Trophoblast cell (in vitro differentiated cells and primary cell): ENCODE measurements around the gene PAM.

Experiments
- DNase-seq, 2 donors: peaks; one replicate each; pipeline ENCODE4 v3.0.0-alpha.2; 2016
- H2AFZ ChIP-seq: 2 replicates; pipeline ENCODE4 v1.6.1; 2013; ENCODE audit warnings: low read length, moderate library complexity, mild to moderate bottlenecking; ENCODE audit not compliant: insufficient read depth, poor library complexity
- H2AK5ac ChIP-seq: 2 replicates; pipeline ENCODE4 v1.6.1; 2013; ENCODE audit warnings: mild to moderate bottlenecking, low read length
- H2BK120ac ChIP-seq: 2 replicates; pipeline ENCODE4 v1.6.1; 2013; ENCODE audit warnings: low read length, mild to moderate bottlenecking, moderate library complexity; ENCODE audit not compliant: insufficient read depth, poor library complexity
- H2BK12ac ChIP-seq: 2 replicates; pipeline ENCODE4 v1.6.1; 2013; ENCODE audit warnings: mild to moderate bottlenecking, low read length, moderate library complexity
- H2BK5ac ChIP-seq: 2 replicates; pipeline ENCODE4 v1.6.1; 2013; ENCODE audit warnings: low read length, low read depth, moderate library complexity, mild to moderate bottlenecking; ENCODE audit not compliant: poor library complexity
- H3K14ac ChIP-seq: 2 replicates; pipeline ENCODE4 v1.6.1; 2013; ENCODE audit warnings: mild to moderate bottlenecking, low read length
- H3K18ac ChIP-seq: 2 replicates; pipeline ENCODE4 v1.6.1; 2013; ENCODE audit warnings: mild to moderate bottlenecking, low read length
- H3K23ac ChIP-seq: 2 replicates; pipeline ENCODE4 v1.6.1; 2013; ENCODE audit warnings: low read length
- H3K27ac ChIP-seq: 2 replicates; pipeline ENCODE4 v1.5.1; 2013; ENCODE audit warnings: low read depth, mild to moderate bottlenecking, inconsistent platforms, low read length, moderate library complexity
- H3K27me3 ChIP-seq: 2 replicates; pipeline ENCODE4 v1.6.1; 2013; ENCODE audit warnings: inconsistent platforms, mild to moderate bottlenecking, low read length, moderate library complexity; ENCODE audit not compliant: insufficient read depth
- H3K36me3 ChIP-seq, 2 experiments: 1 replicate in 1 of 2; 2 replicates in 1 of 2; pipeline ENCODE4 v1.6.1; 2013; ENCODE audit warnings: low read length in 2 of 2, mild to moderate bottlenecking in 2 of 2, moderate library complexity in 1 of 2; ENCODE audit not compliant: insufficient read depth in 2 of 2, control insufficient read depth in 1 of 2
- H3K4ac ChIP-seq: 2 replicates; pipeline ENCODE4 v1.6.1; 2013; ENCODE audit warnings: low read depth, mild to moderate bottlenecking, low read length, moderate library complexity
- H3K4me1 ChIP-seq, 2 experiments: 1 replicate in 1 of 2; 2 replicates in 1 of 2; pipeline ENCODE4 v1.6.1; 2013; ENCODE audit warnings: low read length in 2 of 2, mild to moderate bottlenecking in 2 of 2, moderate library complexity in 1 of 2; ENCODE audit not compliant: insufficient read depth in 2 of 2, control insufficient read depth in 1 of 2
- H3K4me2 ChIP-seq: 2 replicates; pipeline ENCODE4 v1.6.1; 2013; ENCODE audit warnings: inconsistent platforms, mild to moderate bottlenecking, low read length, moderate library complexity
- H3K4me3 ChIP-seq: 2 replicates; pipeline ENCODE4 v1.5.1; 2013; ENCODE audit warnings: mild to moderate bottlenecking, low read depth, low read length, inconsistent platforms
- H3K79me1 ChIP-seq: one replicate; pipeline ENCODE4 v1.6.1; 2013; ENCODE audit warnings: low read length
- H3K79me2 ChIP-seq: 2 replicates; pipeline ENCODE4 v1.6.1; 2013; ENCODE audit warnings: low read length, mild to moderate bottlenecking; ENCODE audit not compliant: control insufficient read depth, insufficient read depth, poor library complexity
- H3K9ac ChIP-seq: 2 replicates; pipeline ENCODE4 v1.6.1; 2013; ENCODE audit warnings: mild to moderate bottlenecking, low read length
- H3K9me3 ChIP-seq: 2 replicates; pipeline ENCODE4 v1.6.1; 2013; ENCODE audit warnings: low read depth, mild to moderate bottlenecking, control low read depth, inconsistent platforms, low read length; ENCODE audit not compliant: insufficient read depth
- H4K12ac ChIP-seq: 2 replicates; pipeline ENCODE4 v1.6.1; 2013; ENCODE audit warnings: low read depth, mild to moderate bottlenecking, low read length, moderate library complexity
- H4K8ac ChIP-seq: 2 replicates; pipeline ENCODE4 v1.6.1; 2013; ENCODE audit warnings: low read depth, mild to moderate bottlenecking, low read length, moderate library complexity
- H4K91ac ChIP-seq: one replicate; pipeline ENCODE4 v1.6.1; 2013; ENCODE audit warnings: low read depth, mild to moderate bottlenecking, low read length, moderate library complexity
- WGBS: extraction: QIAGEN DNeasy Blood & Tissue Kit; methylation state at CpG from one replicate; pipeline ENCODE4 v1.1.7; 2013; ENCODE audit warnings: missing lambda C conversion rate; ENCODE audit not compliant: insufficient read length, insufficient coverage; ENCODE audit errors: extremely low coverage; 5-methylcytosine and 5-hydroxymethylcytosine counted together

Gene PAM

GRCh38 chr5:103034662-103035392, 279.7 kb downstream of the PAM start:
- Histone ChIP-seq H3K4me2 (no peak overlapping the region), H3K4me3 (peak overlapping the region; percentile 9), H4K12ac (no peak overlapping the region), H3K4ac (no peak overlapping the region), H3K79me2 (no peaks in the 10 kb centered on the region), H4K8ac (no peak overlapping the region), H2BK120ac (no peak overlapping the region), H2AFZ (no peak overlapping the region), H3K27me3 (no peaks in the 10 kb centered on the region), H3K14ac (no peak overlapping the region), H3K4me1 (no peaks in the 10 kb centered on the region), H3K36me3 (peaks cover 2 to 3% of the 10 kb centered on the region in 2 experiments), H2AK5ac (no peak overlapping the region), H2BK12ac (no peak overlapping the region), H3K27ac (no peak overlapping the region), H3K9me3 (peaks cover 10% of the 10 kb centered on the region), H4K91ac (no peak overlapping the region), H2BK5ac (no peak overlapping the region), H3K79me1 (no peaks in the 10 kb centered on the region), H3K9ac (peak overlapping the region; percentile 14), H3K23ac (no peak overlapping the region), H3K18ac (no peak overlapping the region)
- WGBS, result no CpG with 5 or more reads among the region's 8 CpGs
- no peak for DNase-seq

- H3K14ac ChIP-seq, result no peak overlapping the region
Observed at GRCh38 chr5:103035701-103036100, 280.6 kb downstream of the PAM start.

GRCh38 chr5:103036601-103037000, 281.5 kb downstream of the PAM start:
- H3K4ac ChIP-seq, result no peak overlapping the region
- no peak overlapping the region for H3K14ac ChIP-seq
- no peaks in the 10 kb centered on the region for H3K79me1 ChIP-seq
- no peak overlapping the region for H4K8ac ChIP-seq
- no peaks in the 10 kb centered on the region for H3K79me2 ChIP-seq
- H3K9me3 ChIP-seq, result peaks cover 10% of the 10 kb centered on the region
- H3K4me2 ChIP-seq, result no peak overlapping the region
- H2AFZ ChIP-seq, result no peak overlapping the region
- WGBS, result no CpG with 5 or more reads among the region's 2 CpGs
- H3K23ac ChIP-seq, result no peak overlapping the region
- H3K18ac ChIP-seq, result no peak overlapping the region
- H4K91ac ChIP-seq, result no peak overlapping the region
- H3K9ac ChIP-seq, result no peak overlapping the region
- H3K36me3 ChIP-seq, result peaks cover 2 to 3% of the 10 kb centered on the region in 2 experiments
- H2AK5ac ChIP-seq, result no peak overlapping the region
- no peaks in the 10 kb centered on the region for H3K27me3 ChIP-seq
- no peak overlapping the region for H3K4me3 ChIP-seq
- no peak overlapping the region for H2BK5ac ChIP-seq
- no peak overlapping the region for H2BK120ac ChIP-seq
- H3K4me1 ChIP-seq, result no peaks in the 10 kb centered on the region
- H2BK12ac ChIP-seq, result no peak overlapping the region
- no peak overlapping the region for H4K12ac ChIP-seq
- DNase-seq, result no peak
- no peak overlapping the region for H3K27ac ChIP-seq

More at GRCh38 chr5:103035701-103036100, 280.6 kb downstream of the PAM start:
- H3K4me2 ChIP-seq, result no peak overlapping the region
- H3K23ac ChIP-seq, result no peak overlapping the region
- no peaks in the 10 kb centered on the region for H3K27me3 ChIP-seq
- no peak for DNase-seq
- peaks cover 10% of the 10 kb centered on the region for H3K9me3 ChIP-seq
- H3K36me3 ChIP-seq, result peaks cover 2 to 3% of the 10 kb centered on the region in 2 experiments
- no peak overlapping the region for H2BK12ac ChIP-seq
- no peaks in the 10 kb centered on the region for H3K79me1 ChIP-seq
- H3K4me3 ChIP-seq, result no peak overlapping the region
- no peak overlapping the region for H2BK120ac ChIP-seq
- no CpG with 5 or more reads among the region's 2 CpGs for WGBS
- no peak overlapping the region for H2AFZ ChIP-seq
- H4K8ac ChIP-seq, result no peak overlapping the region
- H3K18ac ChIP-seq, result no peak overlapping the region
- H3K4ac ChIP-seq, result no peak overlapping the region
- no peak overlapping the region for H4K12ac ChIP-seq
- no peaks in the 10 kb centered on the region for H3K79me2 ChIP-seq
- no peak overlapping the region for H4K91ac ChIP-seq
- H3K4me1 ChIP-seq, result no peaks in the 10 kb centered on the region
- no peak overlapping the region for H2BK5ac ChIP-seq
- H3K9ac ChIP-seq, result no peak overlapping the region
- no peak overlapping the region for H3K27ac ChIP-seq
- H2AK5ac ChIP-seq, result no peak overlapping the region

- Histone ChIP-seq H3K36me3 (no peaks in the 10 kb centered on the region), H3K4ac (no peak overlapping the region), H3K4me1 (no peaks in the 10 kb centered on the region), H3K4me3 (no peak overlapping the region), H3K18ac (no peak overlapping the region), H3K79me1 (no peaks in the 10 kb centered on the region), H4K8ac (no peak overlapping the region), H3K27ac (no peak overlapping the region), H3K9ac (no peak overlapping the region), H3K4me2 (no peak overlapping the region), H3K27me3 (no peaks in the 10 kb centered on the region), H4K91ac (no peak overlapping the region), H3K9me3 (peaks cover 7% of the 10 kb centered on the region), H2BK12ac (no peak overlapping the region), H3K79me2 (no peaks in the 10 kb centered on the region), H2AFZ (no peak overlapping the region), H3K23ac (no peak overlapping the region), H2BK5ac (no peak overlapping the region), H4K12ac (no peak overlapping the region), H3K14ac (no peak overlapping the region), H2AK5ac (no peak overlapping the region), H2BK120ac (no peak overlapping the region)
- DNase-seq, result no peak
- WGBS, result no CpG with 5 or more reads among the region's 4 CpGs
Observed at GRCh38 chr5:103037673-103038455, 282.8 kb downstream of the PAM start.
